Measurements from ENCODE around the gene MRPL34.

Gene MRPL34

GRCh38 chr19:17335575-17335974, 29.9 kb downstream of the MRPL34 start:
- H3K27ac ChIP-seq: no peak overlapping the region; the same call in 1 of the 2 replicates
- TF ChIP-seq CTCF (conservative IDR thresholded peaks at IDR 0.05): no peak

GRCh38 chr19:17336872-17337674, 31.4 kb downstream of the MRPL34 start, which contains the start of gene GTPBP3:
Gene GTPBP3, plus strand, starts transcription at chr19:17337553. Its CDS starts 59 bp downstream, at chr19:17337612.
- peak within 1 kb of the TSS; percentile 93 for H3K27ac ChIP-seq
- TF ChIP-seq CTCF (conservative IDR thresholded peaks at IDR 0.05): no peak

- H3K27ac ChIP-seq: peak overlapping the region; percentile 93
- no peak for TF ChIP-seq CTCF (conservative IDR thresholded peaks at IDR 0.05)
Measured at GRCh38 chr19:17337675-17338432, 32.2 kb downstream of the MRPL34 start.

- no peak for TF ChIP-seq CTCF (conservative IDR thresholded peaks at IDR 0.05)
- peak overlapping the region; percentile 93; the same call in 1 of the 2 replicates for H3K27ac ChIP-seq
Measured at GRCh38 chr19:17338433-17339078, 32.9 kb downstream of the MRPL34 start.

- no peak for TF ChIP-seq CTCF (conservative IDR thresholded peaks at IDR 0.05)
- H3K27ac ChIP-seq: no peak overlapping the region
Measured at GRCh38 chr19:17339088-17339741, 33.5 kb downstream of the MRPL34 start.

- TF ChIP-seq CTCF (conservative IDR thresholded peaks at IDR 0.05): no peak
- H3K27ac ChIP-seq: no peak overlapping the region
Measured at GRCh38 chr19:17340302-17340870, 34.7 kb downstream of the MRPL34 start.

Measured in VCaP (cell line).